Measurements from ENCODE around the gene PLCB2. TPM values are rescaled to one million over a fixed set of nuclear protein-coding genes. Genes with fewer than 3 reads are reported as not detected.
A peak's percentile ranks its signal among the peaks of the same experiment; 100 is the strongest.

Gene PLCB2
- total RNA-seq, 1 experiment from 2014 or later, result 2.9 TPM

- Histone ChIP-seq H3K9me3 (replicated peaks) (no peaks in the 10 kb centered on the region), H3K4me1 (peaks cover 40% of the 10 kb centered on the region), H3K4me3 (peak overlapping the region; percentile 60), H3K36me3 (no peaks in the 10 kb centered on the region), H3K27ac (no peak overlapping the region), H3K27me3 (no peaks in the 10 kb centered on the region)
- DNase-seq, result peak in 1 of 2 experiments; percentile 34
Observed at GRCh38 chr15:40282147-40282868, 25.4 kb downstream of the PLCB2 start.

- no peaks in the 10 kb centered on the region for H3K27me3 ChIP-seq
- no peaks in the 10 kb centered on the region for H3K9me3 ChIP-seq (replicated peaks)
- no peak overlapping the region for H3K27ac ChIP-seq
- H3K36me3 ChIP-seq, result no peaks in the 10 kb centered on the region
- DNase-seq, result no peak
- H3K4me1 ChIP-seq, result peaks cover 36% of the 10 kb centered on the region
- no peak overlapping the region for H3K4me3 ChIP-seq
Observed at GRCh38 chr15:40281801-40282146, 26.0 kb downstream of the PLCB2 start.

DNA sequence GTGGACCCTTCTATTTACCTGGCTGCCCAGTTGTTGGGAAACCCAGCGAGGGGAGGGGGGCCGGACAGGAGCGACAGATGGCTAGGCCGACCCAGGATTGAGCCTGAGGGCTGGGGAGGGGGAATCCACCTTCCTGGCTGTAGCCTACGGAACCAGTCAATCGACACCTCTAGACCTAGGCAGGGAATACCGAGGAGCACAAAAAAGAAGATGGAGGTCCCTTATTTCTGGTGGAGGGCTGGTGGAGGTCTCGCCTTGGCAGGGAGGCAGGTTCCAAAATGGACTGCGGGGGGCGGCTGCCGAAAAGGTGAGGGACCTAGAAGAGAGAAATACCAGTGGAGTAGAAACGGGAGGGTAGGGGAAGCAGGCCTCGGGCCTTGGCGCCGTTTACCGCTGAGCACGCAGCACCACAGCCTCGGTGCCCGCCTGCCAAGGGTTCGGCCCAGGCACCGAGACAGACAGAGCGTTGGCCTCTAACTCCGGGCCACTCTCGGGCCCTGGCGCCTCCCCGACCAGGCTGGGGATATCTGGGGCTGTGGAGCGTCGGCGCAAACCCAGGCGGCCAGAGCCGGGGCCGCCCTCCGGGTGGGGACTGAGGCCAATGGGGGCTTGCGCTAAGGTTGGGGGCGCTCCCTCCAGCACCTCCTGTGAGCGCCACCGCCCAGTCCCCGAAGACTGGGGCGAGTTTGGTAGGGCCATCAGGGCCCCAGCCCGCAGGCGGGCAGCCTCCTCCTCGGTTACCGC, 26.5 kb downstream of the PLCB2 start:
- no peak overlapping the region for H3K27ac ChIP-seq
- no peaks in the 10 kb centered on the region for H3K27me3 ChIP-seq
- peaks cover 32% of the 10 kb centered on the region for H3K4me1 ChIP-seq

DNA sequence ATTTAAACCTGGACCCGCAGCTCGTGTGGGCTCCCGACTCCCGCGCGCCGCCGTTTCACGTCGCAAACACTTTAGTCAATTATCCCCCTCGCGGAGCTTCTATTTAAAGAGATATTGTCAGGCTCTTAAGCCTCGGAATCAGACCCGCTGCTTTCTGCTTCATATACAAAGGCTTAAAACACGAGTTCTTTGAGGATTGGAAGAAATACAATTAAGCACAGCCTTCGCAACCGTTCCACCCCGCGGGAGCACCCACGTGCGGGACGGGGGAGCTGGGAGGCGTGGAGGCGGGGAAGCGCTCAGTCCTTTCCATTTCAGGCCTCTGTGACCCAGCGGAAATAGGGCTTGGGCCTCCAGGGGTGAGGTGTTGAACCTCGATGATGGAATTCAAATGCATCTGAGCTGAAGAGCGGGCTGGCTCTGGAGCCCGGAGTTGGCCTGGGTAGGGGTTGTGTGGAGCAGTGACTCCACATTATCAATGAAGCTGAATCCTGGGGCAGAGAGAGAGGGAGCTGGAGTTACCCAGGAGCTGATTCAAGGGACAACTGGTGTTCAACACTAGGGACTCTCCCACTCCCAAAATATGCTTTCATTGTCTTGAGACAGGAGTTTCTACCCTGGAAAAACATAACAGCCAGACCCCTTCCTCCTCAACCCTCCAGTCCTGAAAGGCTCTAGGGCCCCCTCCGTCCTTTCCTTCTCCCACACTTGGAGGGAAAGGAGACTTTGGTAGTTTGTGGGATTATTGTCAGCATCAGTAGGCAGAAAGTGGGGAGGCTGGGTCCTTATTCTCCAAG, 27.3 kb downstream of the PLCB2 start:
- H3K27me3 ChIP-seq, result no peaks in the 10 kb centered on the region
- DNase-seq, result no peak
- peaks cover 25% of the 10 kb centered on the region for H3K4me1 ChIP-seq
- H3K27ac ChIP-seq, result no peak overlapping the region
- no peak overlapping the region for H3K4me3 ChIP-seq
- no peaks in the 10 kb centered on the region for H3K9me3 ChIP-seq (replicated peaks)
- H3K36me3 ChIP-seq, result no peaks in the 10 kb centered on the region

More for the DNA sequence above, 26.5 kb downstream of the PLCB2 start:
- Histone ChIP-seq H3K9me3 (replicated peaks) (no peaks in the 10 kb centered on the region), H3K4me3 (no peak overlapping the region), H3K36me3 (no peaks in the 10 kb centered on the region)
- DNase-seq, result no peak

- H3K36me3 ChIP-seq, result no peaks in the 10 kb centered on the region
- no peak overlapping the region; the same call in 1 of the 2 replicates for H3K4me3 ChIP-seq
- H3K4me1 ChIP-seq, result peaks cover 20% of the 10 kb centered on the region
- peak; percentile 66 to 79 for DNase-seq
- H3K27me3 ChIP-seq, result no peaks in the 10 kb centered on the region
- H3K9me3 ChIP-seq (replicated peaks), result no peaks in the 10 kb centered on the region
- H3K27ac ChIP-seq, result no peak overlapping the region
Observed at GRCh38 chr15:40279437-40280141, 28.1 kb downstream of the PLCB2 start.

DNA sequence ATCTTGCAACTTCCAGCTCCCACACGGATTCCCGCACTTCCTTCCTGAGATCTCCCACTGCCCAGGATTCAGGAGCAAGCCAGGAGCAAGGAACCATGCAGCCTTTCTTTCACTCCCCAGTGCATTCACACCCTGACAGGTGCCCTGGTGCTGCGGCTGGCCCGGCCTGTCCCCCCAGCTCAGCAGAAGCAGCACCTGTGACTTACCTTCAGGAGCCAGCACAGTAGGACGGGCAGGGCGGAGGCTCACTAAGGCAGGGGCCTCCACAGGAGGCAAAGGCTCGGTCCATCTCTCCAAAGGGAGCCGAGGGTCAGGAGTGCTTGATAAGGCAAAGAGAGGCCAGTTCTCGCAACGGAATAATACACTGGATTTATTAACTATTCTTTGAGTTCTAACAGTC, 29.7 kb downstream of the PLCB2 start:
- DNase-seq, result no peak
- Histone ChIP-seq H3K36me3 (no peaks in the 10 kb centered on the region), H3K27ac (no peak overlapping the region), H3K4me1 (peaks cover 20% of the 10 kb centered on the region), H3K27me3 (no peaks in the 10 kb centered on the region), H3K4me3 (peak overlapping the region; percentile 45), H3K9me3 (replicated peaks) (no peaks in the 10 kb centered on the region)

DNA sequence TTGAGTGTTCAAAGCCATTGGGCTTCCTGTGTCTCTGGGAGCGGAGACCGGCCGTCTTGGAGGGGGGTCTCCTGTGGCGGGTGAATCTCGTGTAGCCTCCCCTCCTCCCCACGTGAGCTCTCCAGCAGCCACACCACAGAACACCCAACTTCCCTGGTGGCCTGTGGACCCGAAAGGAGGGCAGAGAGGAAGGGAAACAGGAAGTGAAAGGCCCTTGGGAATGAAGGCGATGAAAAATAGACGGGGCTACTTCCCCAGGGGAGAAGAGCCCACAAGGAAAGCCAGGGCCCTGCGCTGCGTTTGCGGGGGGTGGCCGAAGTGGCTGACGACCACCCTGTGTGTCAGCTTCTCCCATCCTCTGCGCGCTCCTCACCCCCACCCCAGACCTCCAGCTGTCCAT, 30.3 kb downstream of the PLCB2 start:
- Histone ChIP-seq H3K36me3 (no peaks in the 10 kb centered on the region), H3K9me3 (replicated peaks) (no peaks in the 10 kb centered on the region), H3K4me1 (peaks cover 20% of the 10 kb centered on the region), H3K27ac (no peak overlapping the region), H3K4me3 (peak overlapping the region; percentile 45), H3K27me3 (no peaks in the 10 kb centered on the region)
- DNase-seq, result peak in 1 of 2 experiments; percentile 34

- DNase-seq, result no peak
- Histone ChIP-seq H3K36me3 (no peaks in the 10 kb centered on the region), H3K4me1 (peaks cover 20% of the 10 kb centered on the region), H3K27me3 (no peaks in the 10 kb centered on the region), H3K9me3 (replicated peaks) (no peaks in the 10 kb centered on the region), H3K4me3 (no peak overlapping the region), H3K27ac (no peak overlapping the region)
Observed at GRCh38 chr15:40276927-40277326, 30.8 kb downstream of the PLCB2 start.

DNA sequence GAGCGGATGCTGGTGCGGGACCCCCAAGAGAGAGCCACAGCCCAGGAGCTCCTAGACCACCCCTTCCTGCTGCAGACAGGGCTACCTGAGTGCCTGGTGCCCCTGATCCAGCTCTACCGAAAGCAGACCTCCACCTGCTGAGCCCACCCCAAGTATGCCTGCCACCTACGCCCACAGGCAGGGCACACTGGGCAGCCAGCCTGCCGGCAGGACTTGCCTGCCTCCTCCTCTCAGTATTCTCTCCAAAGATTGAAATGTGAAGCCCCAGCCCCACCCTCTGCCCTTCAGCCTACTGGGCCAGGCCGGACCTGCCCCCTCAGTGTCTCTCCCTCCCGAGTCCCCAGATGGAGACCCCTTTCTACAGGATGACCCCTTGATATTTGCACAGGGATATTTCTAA, 31.8 kb downstream of the PLCB2 start:
- Histone ChIP-seq H3K9me3 (replicated peaks) (no peaks in the 10 kb centered on the region), H3K36me3 (no peaks in the 10 kb centered on the region), H3K4me3 (no peak overlapping the region), H3K4me1 (peaks cover 20% of the 10 kb centered on the region), H3K27ac (no peak overlapping the region), H3K27me3 (no peaks in the 10 kb centered on the region)
- DNase-seq, result no peak

- H3K27ac ChIP-seq, result no peak overlapping the region
- H3K27me3 ChIP-seq, result no peaks in the 10 kb centered on the region
- H3K4me3 ChIP-seq, result no peak overlapping the region
- peaks cover 20% of the 10 kb centered on the region for H3K4me1 ChIP-seq
- H3K36me3 ChIP-seq, result no peaks in the 10 kb centered on the region
- no peaks in the 10 kb centered on the region for H3K9me3 ChIP-seq (replicated peaks)
- no peak for DNase-seq
Observed at GRCh38 chr15:40275523-40275922, 32.2 kb downstream of the PLCB2 start.

- Histone ChIP-seq H3K27me3 (no peaks in the 10 kb centered on the region), H3K4me1 (peaks cover 20% of the 10 kb centered on the region), H3K27ac (no peak overlapping the region), H3K9me3 (replicated peaks) (no peaks in the 10 kb centered on the region), H3K36me3 (no peaks in the 10 kb centered on the region), H3K4me3 (no peak overlapping the region)
- DNase-seq, result peak; percentile 79 to 90
Observed at GRCh38 chr15:40274350-40275274, 33.1 kb downstream of the PLCB2 start.

- peaks cover 8% of the 10 kb centered on the region for H3K4me1 ChIP-seq
- DNase-seq, result no peak
- no peaks in the 10 kb centered on the region for H3K27me3 ChIP-seq
- H3K27ac ChIP-seq, result no peak overlapping the region
- H3K9me3 ChIP-seq (replicated peaks), result no peaks in the 10 kb centered on the region
- no peaks in the 10 kb centered on the region for H3K36me3 ChIP-seq
- no peak overlapping the region for H3K4me3 ChIP-seq
Observed at GRCh38 chr15:40273428-40273827, 34.3 kb downstream of the PLCB2 start.

DNA sequence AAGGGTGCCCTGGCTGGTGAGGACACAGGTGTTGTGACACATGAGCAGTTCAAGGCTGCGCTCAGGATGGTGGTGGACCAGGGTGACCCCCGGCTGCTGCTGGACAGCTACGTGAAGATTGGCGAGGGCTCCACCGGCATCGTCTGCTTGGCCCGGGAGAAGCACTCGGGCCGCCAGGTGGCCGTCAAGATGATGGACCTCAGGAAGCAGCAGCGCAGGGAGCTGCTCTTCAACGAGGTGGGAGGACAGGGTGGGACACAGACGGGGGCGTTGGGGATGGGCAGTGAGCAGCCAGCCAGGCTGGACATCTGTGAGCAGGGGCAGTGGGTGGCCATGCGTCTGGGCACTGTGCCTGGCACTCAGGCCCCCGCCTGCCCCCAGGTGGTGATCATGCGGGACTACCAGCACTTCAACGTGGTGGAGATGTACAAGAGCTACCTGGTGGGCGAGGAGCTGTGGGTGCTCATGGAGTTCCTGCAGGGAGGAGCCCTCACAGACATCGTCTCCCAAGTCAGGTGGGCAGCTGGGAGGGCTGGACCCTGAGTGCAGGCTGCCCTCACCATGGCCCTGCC, 35.2 kb downstream of the PLCB2 start:
- H3K27ac ChIP-seq, result no peak overlapping the region
- peaks cover 2% of the 10 kb centered on the region for H3K4me1 ChIP-seq
- no peak overlapping the region for H3K4me3 ChIP-seq
- H3K9me3 ChIP-seq (replicated peaks), result no peaks in the 10 kb centered on the region
- H3K27me3 ChIP-seq, result no peaks in the 10 kb centered on the region
- no peaks in the 10 kb centered on the region for H3K36me3 ChIP-seq
- no peak for DNase-seq

All from SJCRH30 (cell line).